B cell (primary cell): ENCODE measurements around the gene TGFBR2.

ENCODE experiments used
- CTCF ChIP-seq: fragments of 200-600 bp; IDR thresholded peaks from one replicate; pipeline ENCODE4 v1.8.0; 2022; ENCODE audit warnings: antibody characterized with exemption, mild to moderate bottlenecking
- EZH2 ChIP-seq: IDR thresholded peaks from 2 replicates; pipeline ENCODE4 v1.6.1; 2012; ENCODE audit warnings: borderline replicate concordance, low read depth, mild to moderate bottlenecking, moderate library complexity, low read length; ENCODE audit not compliant: insufficient read depth, poor library complexity, severe bottlenecking

GRCh38 chr3:30617653-30618052 is 11.3 kb downstream of the TGFBR2 start:
- TF ChIP-seq CTCF (no peak), EZH2 (no peak)
